WTC11 (cell line): ENCODE measurements around the gene KCNQ4. TPM values are rescaled to one million over a fixed set of nuclear protein-coding genes. Genes with fewer than 3 reads are reported as not detected.

Experiments used
- ATAC-seq: fragments of 200-7000 bp; cut with Tn5 transposase; 2 replicates; pipeline ENCODE4 v1.10.0; 2021; ENCODE audit warnings: mild to moderate bottlenecking, moderate library complexity
- CTCF ChIA-PET: fragments of 300-600 bp; sonication (Branson Sonifier 250); formaldehyde crosslinking; loops from one replicate; lab custom pipeline; 2021; ENCODE audit warnings: antibody characterized with exemption; lab: Charles Lee
- POLR2A ChIA-PET: fragments of 350-600 bp; sonication (Branson Sonifier 250); formaldehyde crosslinking; loops from one replicate; lab custom pipeline; 2021; ENCODE audit warnings: antibody characterized with exemption; lab: Charles Lee
- DNase-seq: peaks from one replicate; pipeline ENCODE4 v3.0.0; 2021; ENCODE audit warnings: low spot score
- H3K27ac Mint-ChIP-seq: 2 replicates; pipeline ENCODE4 v1.8.0; 2021; ENCODE audit warnings: mixed read lengths
- H3K27me3 Mint-ChIP-seq: 2 replicates; pipeline ENCODE4 v1.8.0; 2021; ENCODE audit warnings: low read depth, mild to moderate bottlenecking, moderate library complexity, mixed read lengths
- H3K36me3 Mint-ChIP-seq: 2 replicates; pipeline ENCODE4 v1.8.0; 2021; ENCODE audit warnings: mixed read lengths
- H3K4me1 Mint-ChIP-seq: 2 replicates; pipeline ENCODE4 v1.8.0; 2022; ENCODE audit warnings: mixed read lengths
- H3K4me3 Mint-ChIP-seq: 2 replicates; pipeline ENCODE4 v1.8.0; 2021; ENCODE audit warnings: mild to moderate bottlenecking, moderate library complexity, mixed read lengths
- H3K9me3 Mint-ChIP-seq: 2 replicates; pipeline ENCODE4 v1.8.0; 2021; ENCODE audit warnings: mixed read lengths
- AFF4 ChIP-seq: sonication (generic); formaldehyde crosslinking; IDR thresholded peaks from 2 replicates; pipeline ENCODE4 v1.8.1; 2023; ENCODE audit warnings: mild to moderate bottlenecking, missing genetic modification reagents, borderline replicate concordance
- AR ChIP-seq: fragments of 250-450 bp; sonication (Bioruptor Pico); IDR thresholded peaks from 2 replicates; pipeline ENCODE4 v1.9.0; 2021; ENCODE audit warnings: mild to moderate bottlenecking
- ATF3 ChIP-seq: sonication (generic); formaldehyde crosslinking; conservative IDR thresholded peaks from 2 replicates; pipeline ENCODE4 v1.8.1; 2022; ENCODE audit warnings: mild to moderate bottlenecking, missing genetic modification reagents
- CREB1 ChIP-seq: sonication (generic); formaldehyde crosslinking; IDR thresholded peaks from 2 replicates; pipeline ENCODE4 v1.8.0; 2023; ENCODE audit warnings: mild to moderate bottlenecking, missing genetic modification reagents
- CREM ChIP-seq: sonication (generic); formaldehyde crosslinking; IDR thresholded peaks from 2 replicates; pipeline ENCODE4 v1.8.1; 2022; ENCODE audit warnings: mild to moderate bottlenecking, missing genetic modification reagents, moderate library complexity
- ELF4 ChIP-seq: sonication (generic); formaldehyde crosslinking; IDR thresholded peaks from 2 replicates; pipeline ENCODE4 v1.8.1; 2022; ENCODE audit warnings: low read depth, mild to moderate bottlenecking, moderate library complexity, missing genetic modification reagents
- GABPB1 ChIP-seq: sonication (generic); formaldehyde crosslinking; IDR thresholded peaks from 2 replicates; pipeline ENCODE4 v1.8.1; 2023; ENCODE audit warnings: mild to moderate bottlenecking, missing genetic modification reagents
- GTF2I ChIP-seq: fragments of 250-450 bp; sonication (Bioruptor Pico); conservative IDR thresholded peaks from 2 replicates; pipeline ENCODE4 v1.4.0; 2021; ENCODE audit warnings: mild to moderate bottlenecking
- HMGA2 ChIP-seq: fragments of 250-450 bp; sonication (Bioruptor Pico); IDR thresholded peaks from 2 replicates; pipeline ENCODE4 v1.4.0; 2021; ENCODE audit warnings: mild to moderate bottlenecking, moderate library complexity
- MYBL2 ChIP-seq: sonication (generic); formaldehyde crosslinking; IDR thresholded peaks from 2 replicates; pipeline ENCODE4 v1.8.1; 2023; ENCODE audit warnings: mild to moderate bottlenecking, moderate library complexity, missing genetic modification reagents
- NR1H2 ChIP-seq: sonication (generic); formaldehyde crosslinking; IDR thresholded peaks from 2 replicates; pipeline ENCODE4 v1.9.0; 2021; ENCODE audit warnings: mild to moderate bottlenecking, moderate library complexity, missing genetic modification reagents
- NR2C2 ChIP-seq: sonication (generic); formaldehyde crosslinking; IDR thresholded peaks from 2 replicates; pipeline ENCODE4 v1.8.0; 2022; ENCODE audit warnings: mild to moderate bottlenecking, missing genetic modification reagents
- SMAD4 ChIP-seq: sonication (generic); formaldehyde crosslinking; IDR thresholded peaks from 2 replicates; pipeline ENCODE4 v1.8.0; 2022; ENCODE audit warnings: mild to moderate bottlenecking, missing genetic modification reagents
- SP1 ChIP-seq: sonication (generic); formaldehyde crosslinking; conservative IDR thresholded peaks from 2 replicates; pipeline ENCODE4 v1.8.1; 2022; ENCODE audit warnings: missing genetic modification reagents
- TEAD4 ChIP-seq: sonication (generic); formaldehyde crosslinking; IDR thresholded peaks from 2 replicates; pipeline ENCODE4 v1.8.0; 2022; ENCODE audit warnings: mild to moderate bottlenecking, missing genetic modification reagents
- TP53 ChIP-seq: sonication (generic); formaldehyde crosslinking; IDR thresholded peaks from 2 replicates; pipeline ENCODE4 v1.8.1; 2023; ENCODE audit warnings: mild to moderate bottlenecking, missing genetic modification reagents
- USF2 ChIP-seq: sonication (generic); formaldehyde crosslinking; IDR thresholded peaks from 2 replicates; pipeline ENCODE4 v1.8.1; 2023; ENCODE audit warnings: mild to moderate bottlenecking, missing genetic modification reagents, moderate library complexity
- ZBTB21 ChIP-seq: sonication (generic); formaldehyde crosslinking; IDR thresholded peaks from 2 replicates; pipeline ENCODE4 v1.8.1; 2023; ENCODE audit warnings: mild to moderate bottlenecking, missing genetic modification reagents, borderline replicate concordance
- ZBTB43 ChIP-seq: sonication (generic); formaldehyde crosslinking; IDR thresholded peaks from 2 replicates; pipeline ENCODE4 v1.8.1; 2023; ENCODE audit warnings: mild to moderate bottlenecking, missing genetic modification reagents
- ZMAT4 ChIP-seq: fragments of 250-450 bp; sonication (Bioruptor Pico); IDR thresholded peaks from 2 replicates; pipeline ENCODE4 v1.9.0; 2021; ENCODE audit warnings: mild to moderate bottlenecking
- ZNF263 ChIP-seq: sonication (generic); formaldehyde crosslinking; IDR thresholded peaks from 2 replicates; pipeline ENCODE4 v1.8.1; 2022; ENCODE audit warnings: low read depth, mild to moderate bottlenecking, moderate library complexity, missing genetic modification reagents
- ZNF423 ChIP-seq: fragments of 250-450 bp; sonication (Bioruptor Pico); IDR thresholded peaks from 2 replicates; pipeline ENCODE4 v2.1.2; 2022; ENCODE audit warnings: mild to moderate bottlenecking, moderate library complexity
- total RNA-seq: library from RNA; stranded (reverse); gene quantifications from 3 replicates; pipeline ENCODE4 v1.2.3, GENCODE V29; 2021

KCNQ4 gene
- total RNA-seq, 1 experiment from 2014 or later, result 4.0 TPM

- peaks cover 13% of the 10 kb centered on the region for H3K36me3 Mint-ChIP-seq
- ChIA-PET POLR2A (no interaction called here), CTCF (interaction anchor here (0.7 to 1.1 kb wide), 2 partner anchors 16 to 23 kb away, joined by 3 to 5 read pairs; partner anchors contain the start of gene CITED4)
- peaks cover 15% of the 10 kb centered on the region for H3K9me3 Mint-ChIP-seq
- no peak overlapping the region for H3K27ac Mint-ChIP-seq
- TF ChIP-seq SP1 (CRISPR knock-in tag) (no peak), ZNF423 (CRISPR knock-in tag) (no peak), HMGA2 (CRISPR knock-in tag) (no peak), GTF2I (CRISPR knock-in tag) (no peak), ATF3 (CRISPR knock-in tag) (no peak), TEAD4 (no peak)
- H3K4me1 Mint-ChIP-seq, result peaks cover 15% of the 10 kb centered on the region
- ATAC-seq (no peak), DNase-seq (no peak)
- peaks cover 18% of the 10 kb centered on the region for H3K27me3 Mint-ChIP-seq
- H3K4me3 Mint-ChIP-seq, result no peak overlapping the region
Measured at GRCh38 chr1:40878906-40879305, 95.3 kb downstream of the KCNQ4 start.

- ATAC-seq (no peak), DNase-seq (no peak)
- TF ChIP-seq ZMAT4 (CRISPR knock-in tag) (no peak), AR (CRISPR knock-in tag) (no peak), NR1H2 (CRISPR knock-in tag) (no peak), USF2 (no peak), CREB1 (CRISPR knock-in tag) (no peak), ZBTB21 (CRISPR knock-in tag) (no peak), ZBTB43 (CRISPR knock-in tag) (no peak), TP53 (CRISPR knock-in tag) (no peak), SMAD4 (no peak), AFF4 (CRISPR knock-in tag) (no peak), ZNF263 (CRISPR knock-in tag) (no peak), ATF3 (CRISPR knock-in tag) (no peak), NR2C2 (no peak), MYBL2 (CRISPR knock-in tag) (no peak), ELF4 (CRISPR knock-in tag) (no peak), GABPB1 (CRISPR knock-in tag) (no peak), CREM (CRISPR knock-in tag) (no peak)
- Mint-ChIP-seq H3K4me1 (peaks cover 16% of the 10 kb centered on the region), H3K36me3 (peaks cover 13% of the 10 kb centered on the region), H3K27me3 (peaks cover 22% of the 10 kb centered on the region), H3K9me3 (peaks cover 15% of the 10 kb centered on the region), H3K4me3 (no peak overlapping the region), H3K27ac (no peak overlapping the region)
- POLR2A ChIA-PET, result no interaction called here
- CTCF ChIA-PET, result interaction anchor here (0.6 to 1.3 kb wide), 3 partner anchors 68 to 76 kb away, joined by 3 to 4 read pairs (median 3); no protein-coding TSS in a partner anchor
Measured at GRCh38 chr1:40879482-40880175, 96.0 kb downstream of the KCNQ4 start.
